NB4 (cell line): ENCODE data around the gene ASPHD2.

Experiments used
- CTCF ChIP-seq: IDR thresholded peaks from one replicate; pipeline ENCODE4 v1.5.1; 2012; ENCODE audit warnings: low read depth, low read length
- MYC ChIP-seq: IDR thresholded peaks from 2 replicates; pipeline ENCODE4 v1.6.1; 2011; ENCODE audit warnings: low read depth, low read length
- POLR2A ChIP-seq: IDR thresholded peaks from 2 replicates; pipeline ENCODE4 v1.6.1; 2011; ENCODE audit warnings: mild to moderate bottlenecking; ENCODE audit not compliant: insufficient read length; ENCODE audit errors: extremely low read depth
- TF ChIP-seq, protein P1 (sequence below): IDR thresholded peaks from 2 replicates; pipeline ENCODE4 v1.6.1; 2011; ENCODE audit warnings: low read depth, low read length

GRCh38 chr22:26399289-26399688 is 29.8 kb upstream of the ASPHD2 start:
- TF ChIP-seq CTCF (no peak), POLR2A (no peak), MYC (no peak)
- TF ChIP-seq, protein P1, sequence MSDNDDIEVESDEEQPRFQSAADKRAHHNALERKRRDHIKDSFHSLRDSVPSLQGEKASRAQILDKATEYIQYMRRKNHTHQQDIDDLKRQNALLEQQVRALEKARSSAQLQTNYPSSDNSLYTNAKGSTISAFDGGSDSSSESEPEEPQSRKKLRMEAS, result no peak
